Measurements from ENCODE around the gene PLCL2.
"Not testable (repeated sequence)": the region's sequence is repeated elsewhere in the genome, so short reads cannot be mapped to it uniquely, and the experiment has no call there.

PLCL2 gene

DNA sequence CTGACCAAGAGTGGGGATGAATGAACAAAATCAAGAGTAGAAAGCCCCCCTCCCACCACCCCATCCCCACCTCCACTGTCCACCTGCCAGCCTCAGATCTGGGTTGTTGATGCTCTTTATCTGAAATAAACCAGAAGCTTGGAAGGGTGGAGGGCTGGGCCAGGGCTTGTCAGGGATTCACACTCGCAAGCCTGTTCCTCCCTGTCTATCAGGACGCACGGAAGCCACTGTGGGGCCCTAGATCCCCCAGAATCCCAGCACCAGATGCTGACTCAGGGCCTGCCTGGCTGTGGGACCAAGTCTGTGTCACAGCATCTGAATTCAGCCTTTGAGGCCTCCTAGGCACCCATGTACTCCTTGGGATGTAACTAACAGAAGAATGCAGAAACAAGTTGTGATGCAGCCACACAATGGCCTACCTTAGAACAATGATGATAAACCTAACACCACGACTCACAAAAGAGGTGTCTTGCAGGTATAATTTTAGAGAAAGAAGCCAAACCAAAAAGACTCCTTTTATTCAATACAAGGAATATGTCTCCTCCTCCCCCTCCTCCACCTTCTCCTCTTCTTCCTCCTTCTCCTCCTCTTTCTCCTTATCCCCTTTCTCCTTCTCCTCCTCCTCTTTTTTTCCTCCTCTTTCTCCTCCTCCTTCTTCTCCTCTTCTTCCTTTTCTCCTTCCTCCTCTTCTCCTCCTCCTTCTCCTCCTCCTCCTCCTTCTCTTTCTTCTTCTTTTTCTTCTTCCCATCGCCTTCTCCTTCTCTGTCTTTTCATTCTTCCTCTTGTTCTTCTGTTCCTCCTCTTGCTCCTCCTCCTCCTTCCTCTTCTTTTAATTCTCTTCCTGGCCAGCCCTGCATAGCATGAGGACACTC lies 234.7 kb downstream of the PLCL2 start:
- DNase-seq (ENCODE audit: low spot score), result no peak

DNA sequence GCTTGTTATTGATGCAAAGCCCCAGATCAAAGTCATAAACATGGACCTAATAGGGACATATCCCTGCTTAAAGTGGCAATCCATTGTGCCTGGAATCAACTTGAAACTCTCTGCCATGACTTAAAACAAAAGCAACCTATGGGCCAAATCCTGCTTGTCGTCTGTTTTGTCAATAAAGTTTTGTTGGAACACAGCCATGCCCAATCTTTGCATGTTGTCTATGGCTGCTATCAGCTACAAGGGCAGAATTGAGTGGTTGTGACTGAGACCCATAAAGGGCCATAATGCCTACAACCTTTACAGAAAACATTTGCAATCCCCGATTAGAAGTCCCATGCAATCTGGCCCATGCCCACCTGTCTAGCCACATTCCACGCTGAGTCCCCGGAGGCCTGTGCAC lies 235.4 kb downstream of the PLCL2 start:
- no peak for DNase-seq (ENCODE audit: low spot score)

DNA sequence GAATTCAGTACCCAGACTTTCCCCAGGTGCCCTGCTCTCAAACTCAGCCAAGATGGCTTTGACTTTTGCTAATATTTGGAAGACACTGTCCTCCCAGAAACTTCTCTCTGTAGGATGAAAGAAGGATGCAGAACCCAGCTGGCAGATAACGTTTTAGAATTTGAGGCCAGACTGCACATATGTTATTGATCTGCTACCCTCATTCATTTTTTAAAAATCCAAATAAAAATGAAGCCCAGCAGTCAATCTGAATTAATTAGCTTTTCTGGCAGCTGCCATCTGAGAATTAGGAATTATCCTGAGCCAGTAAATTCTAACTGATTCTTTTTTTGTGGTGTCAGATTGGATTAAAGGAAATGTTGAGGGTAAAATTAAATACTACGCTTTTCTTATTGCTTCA lies 236.6 kb downstream of the PLCL2 start:
- no peak for DNase-seq (ENCODE audit: low spot score)

DNA sequence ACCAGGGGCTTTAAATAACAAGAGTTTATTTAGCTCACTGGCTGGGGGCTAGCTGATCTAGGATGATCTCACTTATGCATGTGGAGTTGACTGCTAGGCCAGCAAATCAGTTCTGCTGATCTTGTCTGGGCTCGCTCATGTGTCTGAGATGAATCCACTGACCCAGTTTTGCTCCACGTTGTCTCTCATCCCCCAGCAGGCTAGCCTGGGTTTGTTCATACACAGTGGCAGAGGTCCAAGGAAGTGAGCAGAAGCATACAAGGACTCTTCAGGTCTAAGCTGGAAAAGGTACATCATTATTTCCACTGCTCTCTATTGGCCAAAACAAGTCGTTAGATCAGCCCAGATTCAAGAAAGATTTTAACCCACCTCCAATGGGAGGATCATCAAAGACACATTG lies 238.0 kb downstream of the PLCL2 start:
- DNase-seq (ENCODE audit: low spot score), result no peak

DNA sequence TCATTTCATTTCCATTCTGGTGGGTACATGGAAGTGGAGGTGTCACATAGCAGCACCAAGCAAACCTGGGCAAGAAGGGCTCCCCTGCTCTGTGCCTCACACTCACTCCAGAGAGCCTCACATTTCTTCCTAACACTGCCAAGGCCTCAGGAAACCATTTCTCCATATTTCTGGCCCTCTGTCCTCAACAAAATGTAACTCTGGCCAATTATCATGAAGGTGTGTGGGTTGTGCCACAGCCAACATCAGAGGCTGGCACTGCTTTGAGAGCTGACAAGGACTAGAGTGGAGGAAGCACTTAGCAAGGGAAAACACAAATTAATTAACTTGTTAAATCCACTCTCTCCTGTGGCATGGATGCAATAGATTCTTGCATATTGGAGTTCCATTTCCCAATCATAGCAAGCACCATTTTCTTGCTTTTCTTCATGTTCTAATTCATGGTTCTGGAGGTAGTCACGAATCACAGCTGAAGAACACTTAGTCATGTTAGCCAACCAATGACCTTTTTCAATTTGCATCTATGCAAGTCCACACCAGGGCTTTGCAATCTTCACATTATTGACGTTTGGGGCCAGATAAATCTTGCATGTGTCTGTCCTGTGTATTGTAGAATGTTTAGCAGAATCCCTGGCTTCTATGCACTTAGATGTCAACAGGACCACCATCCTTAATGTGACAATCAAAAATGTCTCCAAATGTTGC lies 241.1 kb downstream of the PLCL2 start:
- DNase-seq (ENCODE audit: low spot score), result no peak

DNA sequence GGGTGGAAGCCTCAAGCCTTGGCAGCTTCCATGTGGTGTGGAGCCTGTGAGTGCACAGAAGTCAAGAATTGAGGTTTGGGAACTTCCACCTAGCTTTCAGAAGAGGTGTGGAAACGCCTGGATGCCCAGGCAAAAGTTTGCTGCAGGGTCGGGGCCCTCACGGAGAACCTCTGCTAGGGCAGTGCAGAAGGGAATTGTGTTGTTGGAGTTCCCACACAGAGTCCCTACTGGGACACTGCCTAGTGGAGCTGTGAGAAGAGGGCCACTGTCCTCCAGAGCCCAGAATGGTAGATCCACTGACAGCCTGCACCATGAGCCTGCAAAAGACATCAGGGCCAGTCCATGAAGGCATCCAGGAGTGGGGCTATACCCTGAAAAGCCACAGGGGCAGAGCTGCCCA lies 243.9 kb downstream of the PLCL2 start:
- not testable (repeated sequence) for DNase-seq (ENCODE audit: low spot score)

DNA sequence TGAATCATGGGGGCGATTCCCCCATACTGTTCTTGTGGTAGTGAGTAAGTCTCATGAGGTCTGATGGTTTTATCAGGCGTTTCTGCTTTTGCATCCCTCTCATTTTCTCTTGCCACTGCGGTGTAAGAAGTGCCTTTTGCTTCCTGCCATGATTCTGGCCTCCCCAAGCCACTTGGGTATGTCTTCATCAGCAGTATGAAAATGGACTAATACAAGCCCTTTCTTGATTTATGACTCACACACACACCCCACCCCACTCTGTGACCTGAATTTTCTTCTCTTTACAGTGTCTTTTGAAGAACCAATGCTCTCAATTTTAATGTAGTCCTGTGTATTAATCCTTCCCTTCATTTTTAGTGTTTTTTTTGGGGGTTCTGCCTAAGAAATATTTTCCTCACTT lies 244.8 kb downstream of the PLCL2 start:
- no peak for DNase-seq (ENCODE audit: low spot score)

DNA sequence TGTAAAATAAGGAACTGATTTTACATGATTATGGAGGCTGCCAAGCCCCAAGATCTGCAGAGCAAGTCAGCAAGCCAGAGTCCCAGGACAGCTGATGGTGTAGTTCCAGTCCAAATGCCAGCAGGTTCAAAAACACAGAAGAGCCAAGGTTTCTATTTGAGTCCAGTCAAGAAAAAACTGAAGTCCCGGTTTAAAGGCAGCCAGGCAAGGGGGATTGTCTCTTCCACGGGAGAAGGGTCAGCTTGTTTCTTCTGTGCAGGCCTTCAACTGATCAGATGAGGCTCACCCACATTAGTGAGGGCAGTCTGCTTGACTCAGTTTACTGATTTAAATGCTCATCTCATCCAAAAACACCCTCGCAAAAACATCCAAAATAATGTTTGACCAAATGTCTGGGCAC lies 246.2 kb downstream of the PLCL2 start:
- DNase-seq (ENCODE audit: low spot score), result no peak

DNA sequence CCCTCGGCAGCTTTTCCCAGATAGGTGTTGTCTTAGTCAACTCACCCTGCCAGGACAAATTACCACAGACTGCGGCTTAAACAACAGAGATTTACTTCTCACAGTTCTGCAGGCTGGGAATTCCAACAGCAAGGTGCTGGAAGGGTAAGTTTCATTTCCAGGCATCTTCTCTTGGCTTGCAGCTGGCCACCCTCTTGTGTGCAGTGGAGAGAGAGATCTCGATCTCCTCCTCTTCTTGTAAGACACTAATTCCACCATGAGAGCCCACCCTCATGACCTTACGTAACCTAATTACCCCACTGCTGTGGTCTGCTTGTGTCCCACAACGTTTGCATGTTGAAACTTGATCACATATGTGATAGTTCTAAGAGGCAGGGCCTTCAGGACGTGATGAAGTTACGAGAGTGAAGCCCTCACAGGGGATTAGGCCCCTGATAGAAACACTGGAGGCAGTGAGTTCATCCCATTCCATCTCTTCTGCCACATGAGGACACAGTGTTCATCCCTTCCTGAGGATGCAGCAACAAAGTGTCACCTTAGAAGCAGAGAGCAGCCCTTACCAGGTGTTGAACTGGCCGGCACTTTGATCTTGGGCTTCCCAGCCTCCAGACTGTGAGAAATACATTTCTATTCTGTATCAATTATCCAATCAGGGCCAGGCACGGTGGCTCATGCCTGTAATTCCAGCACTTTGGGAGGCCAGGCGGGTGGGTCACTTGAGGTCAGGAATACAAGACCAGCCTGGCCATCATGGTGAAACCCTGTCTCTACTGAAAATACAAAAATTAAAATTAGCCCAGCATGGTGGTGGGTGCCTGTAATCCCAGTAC lies 247.7 kb downstream of the PLCL2 start:
- DNase-seq (ENCODE audit: low spot score), result no peak

DNA sequence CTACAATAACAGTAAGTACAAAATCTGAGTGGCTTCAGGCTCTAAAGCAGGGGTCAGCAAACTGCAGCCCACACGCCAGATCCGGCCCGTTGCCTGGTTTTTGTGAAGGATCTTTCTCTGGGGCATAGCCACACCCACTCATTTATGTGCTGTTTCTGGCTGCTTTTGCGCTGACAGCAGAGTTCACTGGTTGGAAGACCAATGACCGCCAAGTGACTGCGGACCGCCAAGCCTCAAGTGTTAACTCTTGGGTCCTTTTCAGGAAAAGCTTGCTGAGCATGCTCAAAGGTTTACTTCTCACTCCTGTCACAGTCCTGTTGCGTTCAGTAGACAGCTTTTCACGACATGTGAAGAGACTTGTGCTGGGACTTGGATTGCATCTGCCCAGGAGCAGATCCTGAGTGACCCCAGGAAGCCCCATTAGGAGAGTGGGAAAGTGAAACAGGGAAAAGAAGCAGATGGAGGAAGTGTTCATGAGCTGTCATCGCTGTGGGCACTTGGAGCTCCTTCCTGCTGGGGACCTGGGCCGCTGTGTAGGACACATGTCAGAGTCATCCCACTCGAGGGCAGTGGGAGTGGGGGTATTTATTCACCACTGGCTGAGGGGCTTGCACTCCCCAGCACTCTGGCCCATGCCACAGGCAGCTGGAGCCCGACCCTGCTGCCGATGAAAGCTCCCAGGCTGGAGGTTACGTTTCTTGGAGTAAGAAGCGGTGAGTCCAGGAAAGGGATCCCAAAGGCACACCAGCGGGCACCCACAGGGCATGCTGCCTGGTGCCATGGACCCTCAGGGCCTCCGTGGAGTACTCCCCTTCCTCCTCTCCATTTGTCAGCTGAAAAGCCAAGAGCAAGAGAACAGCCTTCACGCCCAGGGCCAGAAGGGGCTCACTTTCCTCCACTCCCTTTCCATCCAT lies 249.1 kb downstream of the PLCL2 start:
- DNase-seq (ENCODE audit: low spot score), result no peak

DNA sequence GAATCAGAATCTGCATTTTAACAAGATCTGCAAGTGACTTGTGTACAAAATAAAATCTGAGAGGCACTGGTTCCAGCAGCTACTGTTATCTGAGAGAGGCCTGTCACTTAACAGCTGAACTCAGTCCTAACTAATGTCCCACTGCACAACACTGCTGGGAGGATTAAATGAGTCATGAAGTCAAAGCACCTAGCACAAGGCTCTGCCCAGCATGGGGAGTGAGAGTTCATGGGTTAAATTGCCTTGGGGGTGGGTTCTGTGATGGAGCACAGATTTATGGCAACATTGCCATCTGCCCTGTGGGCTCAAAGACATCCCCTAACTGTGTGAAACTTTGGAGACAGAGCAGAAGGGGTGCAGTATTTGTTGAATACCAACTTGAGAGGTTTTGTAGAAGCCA lies 250.9 kb downstream of the PLCL2 start:
- no peak for DNase-seq (ENCODE audit: low spot score)

DNA sequence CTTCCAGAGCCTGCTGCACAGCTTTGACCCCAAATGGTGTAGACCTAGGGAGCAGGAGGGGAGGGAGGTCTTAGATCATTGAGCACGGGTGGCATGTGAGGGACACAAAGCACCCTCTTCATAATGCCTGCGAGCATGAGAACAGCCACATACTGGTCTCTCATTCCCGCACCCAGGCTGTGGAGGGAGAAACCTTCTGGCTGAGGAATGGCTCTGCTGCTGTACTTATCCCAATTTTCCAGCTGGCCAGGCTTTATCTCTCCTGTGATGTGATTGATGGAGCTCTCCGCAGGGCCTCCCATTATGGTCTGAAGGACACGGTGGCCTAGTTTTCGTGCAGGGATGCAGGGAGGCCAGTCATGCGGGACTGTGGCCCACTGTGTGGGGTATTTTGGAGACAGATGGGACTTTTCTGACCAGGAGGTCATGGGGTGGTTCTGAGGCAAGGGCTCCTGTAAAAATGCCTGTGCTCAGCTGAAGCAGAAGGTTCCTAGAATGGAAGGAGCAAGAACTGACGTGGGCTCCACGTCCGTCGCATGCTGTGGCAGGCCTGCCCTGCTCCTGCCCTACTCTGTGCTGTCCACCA lies 251.5 kb downstream of the PLCL2 start:
- no peak for DNase-seq (ENCODE audit: low spot score)

DNA sequence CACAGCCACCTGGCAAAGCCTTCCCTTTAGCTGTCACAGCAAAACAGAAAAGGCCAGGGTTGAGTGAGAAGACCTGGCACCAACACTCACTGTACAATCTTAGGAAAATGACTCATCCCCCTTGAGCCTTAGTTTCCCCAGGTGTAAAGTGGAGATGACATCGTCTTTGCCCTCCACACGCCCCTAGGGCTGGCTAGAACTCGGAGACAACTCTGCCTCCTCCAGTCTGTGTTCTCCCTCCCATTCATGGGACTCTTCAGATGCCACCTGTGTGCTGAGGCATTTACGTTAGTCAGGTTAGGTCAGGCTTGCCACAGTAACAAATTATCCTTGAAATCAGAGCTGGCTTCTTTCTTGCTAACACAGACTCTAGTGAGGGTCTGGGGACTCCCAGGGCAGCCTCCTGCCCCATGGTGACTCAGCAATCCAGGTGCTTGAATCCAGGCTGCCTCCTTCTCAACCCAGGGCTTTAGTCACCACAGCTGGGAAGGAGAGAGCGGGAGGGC lies 252.6 kb downstream of the PLCL2 start:
- DNase-seq (ENCODE audit: low spot score), result no peak

DNA sequence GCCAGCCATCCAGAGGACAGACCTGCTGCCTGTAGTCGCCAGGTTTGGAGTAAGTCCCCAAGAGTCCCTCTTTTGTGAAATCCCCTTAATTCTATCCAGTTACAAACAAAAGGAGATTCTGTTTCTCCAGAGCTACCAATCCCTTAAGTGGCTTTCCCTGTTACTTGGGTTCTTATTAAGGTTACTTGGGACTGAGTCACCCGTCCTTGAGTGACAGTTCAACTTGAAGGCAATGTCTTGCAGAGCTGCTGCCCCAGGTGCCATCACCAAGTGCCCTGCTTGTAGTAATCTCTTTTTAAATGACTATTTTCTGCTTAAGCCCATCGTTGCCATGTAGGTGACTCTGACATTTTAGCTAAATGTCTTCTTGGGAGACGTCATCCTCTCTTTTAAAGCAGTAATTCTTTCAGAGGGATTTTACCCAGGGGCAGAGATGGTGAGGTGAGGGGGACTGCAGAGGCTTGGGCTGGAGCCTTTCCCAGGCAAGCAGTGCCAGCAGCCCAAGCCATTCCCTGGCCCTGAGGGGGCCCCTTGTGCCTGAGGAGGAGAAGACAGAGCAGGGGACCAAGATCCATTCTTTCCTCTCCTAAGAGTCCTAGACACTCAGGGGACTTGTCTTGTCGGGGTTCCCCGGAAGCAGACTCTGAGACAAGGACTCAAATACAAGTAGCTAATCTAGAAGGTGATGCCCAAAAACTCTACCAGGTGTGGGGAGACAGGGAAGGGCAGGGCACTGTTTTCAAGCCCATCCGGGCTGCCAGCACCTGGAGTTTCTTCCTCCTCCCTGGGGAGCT lies 253.7 kb downstream of the PLCL2 start:
- no peak for DNase-seq (ENCODE audit: low spot score)
